Measurements from ENCODE around the gene HOXD10.

HOXD10 gene

DNA sequence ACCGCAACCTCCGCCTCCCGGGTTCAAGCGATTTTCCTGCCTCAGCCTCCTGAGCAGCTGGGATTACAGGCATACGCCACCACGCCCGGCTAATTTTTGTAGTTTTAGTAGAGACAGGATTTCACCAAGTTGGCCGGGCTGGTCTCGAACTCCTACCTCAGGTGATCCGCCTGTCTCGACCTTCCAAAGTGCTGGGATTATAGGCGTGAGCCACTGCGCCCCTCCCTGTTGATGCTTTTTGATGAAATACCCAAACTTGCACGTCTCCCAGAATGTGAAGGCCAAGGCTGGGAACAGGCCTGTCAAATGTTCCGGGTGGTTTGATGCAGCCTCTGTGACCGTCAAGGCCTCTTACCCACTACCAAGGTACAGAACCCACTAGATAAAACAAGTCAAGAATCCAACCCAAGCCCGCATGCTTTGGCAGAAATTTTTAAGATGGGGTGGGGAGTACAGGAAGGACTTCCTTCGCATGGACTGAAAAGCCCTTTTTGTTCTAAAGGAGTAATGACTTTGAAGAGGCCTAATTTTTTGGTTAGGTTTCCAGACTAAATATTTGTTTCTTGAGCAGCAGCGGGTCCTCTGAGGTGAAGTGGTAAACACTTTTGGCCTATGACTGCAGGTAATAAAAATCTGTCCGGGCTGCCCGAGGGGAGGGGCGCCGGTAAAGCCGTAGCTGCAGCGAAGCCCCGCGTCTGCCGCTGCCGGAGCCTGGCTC is 29.1 kb upstream of the HOXD10 start:
- TF ChIP-seq GABPA (IDR thresholded peaks at IDR 0.05; ENCODE audit: low read depth) (no peak), SPI1 (IDR thresholded peaks at IDR 0.05; ENCODE audit: borderline replicate concordance, low read depth) (no peak), CTCF (IDR thresholded peaks at IDR 0.05; ENCODE audit: insufficient read depth, low read length) (no peak), POLR2AphosphoS5 (IDR thresholded peaks at IDR 0.05; ENCODE audit: low read depth) (no peak)
- TF ChIP-seq, protein P1, sequence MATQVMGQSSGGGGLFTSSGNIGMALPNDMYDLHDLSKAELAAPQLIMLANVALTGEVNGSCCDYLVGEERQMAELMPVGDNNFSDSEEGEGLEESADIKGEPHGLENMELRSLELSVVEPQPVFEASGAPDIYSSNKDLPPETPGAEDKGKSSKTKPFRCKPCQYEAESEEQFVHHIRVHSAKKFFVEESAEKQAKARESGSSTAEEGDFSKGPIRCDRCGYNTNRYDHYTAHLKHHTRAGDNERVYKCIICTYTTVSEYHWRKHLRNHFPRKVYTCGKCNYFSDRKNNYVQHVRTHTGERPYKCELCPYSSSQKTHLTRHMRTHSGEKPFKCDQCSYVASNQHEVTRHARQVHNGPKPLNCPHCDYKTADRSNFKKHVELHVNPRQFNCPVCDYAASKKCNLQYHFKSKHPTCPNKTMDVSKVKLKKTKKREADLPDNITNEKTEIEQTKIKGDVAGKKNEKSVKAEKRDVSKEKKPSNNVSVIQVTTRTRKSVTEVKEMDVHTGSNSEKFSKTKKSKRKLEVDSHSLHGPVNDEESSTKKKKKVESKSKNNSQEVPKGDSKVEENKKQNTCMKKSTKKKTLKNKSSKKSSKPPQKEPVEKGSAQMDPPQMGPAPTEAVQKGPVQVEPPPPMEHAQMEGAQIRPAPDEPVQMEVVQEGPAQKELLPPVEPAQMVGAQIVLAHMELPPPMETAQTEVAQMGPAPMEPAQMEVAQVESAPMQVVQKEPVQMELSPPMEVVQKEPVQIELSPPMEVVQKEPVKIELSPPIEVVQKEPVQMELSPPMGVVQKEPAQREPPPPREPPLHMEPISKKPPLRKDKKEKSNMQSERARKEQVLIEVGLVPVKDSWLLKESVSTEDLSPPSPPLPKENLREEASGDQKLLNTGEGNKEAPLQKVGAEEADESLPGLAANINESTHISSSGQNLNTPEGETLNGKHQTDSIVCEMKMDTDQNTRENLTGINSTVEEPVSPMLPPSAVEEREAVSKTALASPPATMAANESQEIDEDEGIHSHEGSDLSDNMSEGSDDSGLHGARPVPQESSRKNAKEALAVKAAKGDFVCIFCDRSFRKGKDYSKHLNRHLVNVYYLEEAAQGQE (IDR thresholded peaks at IDR 0.05; ENCODE audit: insufficient replicate concordance, low read depth): no peak
- DNase-seq (ENCODE audit: low read depth in 1 of 2, low spot score in 1 of 2): no peak
- H3K4me3 ChIP-seq (replicated peaks; ENCODE audit: insufficient read depth, low read length): peak overlapping the region; percentile 33
- no peak overlapping the region for H3K27ac ChIP-seq (replicated peaks)
- H3K27me3 ChIP-seq (ENCODE audit: insufficient read depth, poor library complexity, severe bottlenecking): peaks cover 92% of the 10 kb centered on the region

DNA sequence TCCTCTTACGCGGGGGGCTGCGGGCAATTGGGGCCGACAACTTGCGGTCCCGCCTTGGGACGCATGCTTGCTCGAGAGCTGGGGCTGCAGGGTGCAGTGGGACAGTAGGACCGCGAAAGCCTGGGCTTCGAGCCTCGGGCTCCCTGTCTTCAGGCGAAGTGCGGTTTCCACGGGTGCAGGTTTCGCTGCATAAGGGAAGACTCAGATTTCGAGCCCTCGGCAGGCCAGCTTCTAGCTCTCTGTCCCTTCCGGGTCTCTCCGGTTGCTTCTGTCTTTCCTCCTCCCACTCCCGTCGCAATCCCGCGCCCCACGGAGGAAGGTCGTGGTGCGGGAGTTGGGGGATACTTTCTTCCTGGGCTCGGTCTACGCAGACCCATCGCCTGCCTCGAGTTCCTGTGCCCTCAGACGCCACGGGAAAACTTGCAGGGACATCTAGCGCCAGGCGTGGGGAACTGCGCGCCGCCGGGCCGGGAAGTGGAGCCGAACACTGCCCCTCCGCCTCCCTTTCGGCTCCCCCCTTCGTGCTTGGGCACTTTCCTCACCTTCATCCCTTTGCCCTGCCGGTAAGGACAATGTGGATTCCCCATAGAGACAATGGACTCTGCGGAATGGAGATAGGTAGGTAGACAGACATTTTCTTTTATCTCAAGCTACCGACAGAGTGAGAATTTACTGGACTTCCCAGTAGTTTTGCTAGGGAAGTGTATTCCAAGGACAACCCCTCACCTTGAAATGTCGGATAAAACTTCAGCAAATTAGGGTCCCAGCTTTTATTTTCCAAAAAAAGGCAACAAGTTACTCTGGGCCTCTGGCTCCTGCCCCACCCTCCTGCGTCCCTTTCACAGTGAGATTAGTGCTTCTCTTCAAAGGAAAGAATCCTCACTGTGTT is 28.3 kb upstream of the HOXD10 start:
- peaks cover 88% of the 10 kb centered on the region for H3K27me3 ChIP-seq (ENCODE audit: insufficient read depth, poor library complexity, severe bottlenecking)
- peak in 1 of 2 experiments; percentile 44 for DNase-seq (ENCODE audit: low read depth in 1 of 2, low spot score in 1 of 2)
- TF ChIP-seq, protein P1 (IDR thresholded peaks at IDR 0.05; ENCODE audit: insufficient replicate concordance, low read depth): no peak
- TF ChIP-seq SPI1 (IDR thresholded peaks at IDR 0.05; ENCODE audit: borderline replicate concordance, low read depth) (peak; percentile 47; the same call in 1 of the 2 replicates), CTCF (IDR thresholded peaks at IDR 0.05; ENCODE audit: insufficient read depth, low read length) (peak; percentile 73)
- H3K4me3 ChIP-seq (replicated peaks; ENCODE audit: insufficient read depth, low read length): peak overlapping the region; percentile 33
- no peak overlapping the region for H3K27ac ChIP-seq (replicated peaks)

- Histone ChIP-seq H3K27ac (replicated peaks) (no peak overlapping the region), H3K27me3 (ENCODE audit: insufficient read depth, poor library complexity, severe bottlenecking) (peaks cover 88% of the 10 kb centered on the region), H3K4me3 (replicated peaks; ENCODE audit: insufficient read depth, low read length) (no peak overlapping the region)
- TF ChIP-seq CTCF (IDR thresholded peaks at IDR 0.05; ENCODE audit: insufficient read depth, low read length): no peak
- TF ChIP-seq, protein P1 (IDR thresholded peaks at IDR 0.05; ENCODE audit: insufficient replicate concordance, low read depth): no peak
- TF ChIP-seq POLR2AphosphoS5 (IDR thresholded peaks at IDR 0.05; ENCODE audit: low read depth): no peak
- TF ChIP-seq SPI1 (IDR thresholded peaks at IDR 0.05; ENCODE audit: borderline replicate concordance, low read depth): no peak
- TF ChIP-seq GABPA (IDR thresholded peaks at IDR 0.05; ENCODE audit: low read depth): no peak
- no peak for DNase-seq (ENCODE audit: low read depth in 1 of 2, low spot score in 1 of 2)
These were observed 27.4 kb upstream of the HOXD10 start for GRCh38 chr2:176088937-176089842.

Measured in HL-60 (cell line).